NCI-H69 (cell line): ENCODE results near the gene SEC11A.
"Not testable (repeated sequence)": the region's sequence is repeated elsewhere in the genome, so short reads cannot be mapped to it uniquely, and the experiment has no call there.

Experiments
- DNase-seq: peaks from one replicate; lab custom pipeline; 2025; lab: John Stamatoyannopoulos, UW

Gene SEC11A

DNA sequence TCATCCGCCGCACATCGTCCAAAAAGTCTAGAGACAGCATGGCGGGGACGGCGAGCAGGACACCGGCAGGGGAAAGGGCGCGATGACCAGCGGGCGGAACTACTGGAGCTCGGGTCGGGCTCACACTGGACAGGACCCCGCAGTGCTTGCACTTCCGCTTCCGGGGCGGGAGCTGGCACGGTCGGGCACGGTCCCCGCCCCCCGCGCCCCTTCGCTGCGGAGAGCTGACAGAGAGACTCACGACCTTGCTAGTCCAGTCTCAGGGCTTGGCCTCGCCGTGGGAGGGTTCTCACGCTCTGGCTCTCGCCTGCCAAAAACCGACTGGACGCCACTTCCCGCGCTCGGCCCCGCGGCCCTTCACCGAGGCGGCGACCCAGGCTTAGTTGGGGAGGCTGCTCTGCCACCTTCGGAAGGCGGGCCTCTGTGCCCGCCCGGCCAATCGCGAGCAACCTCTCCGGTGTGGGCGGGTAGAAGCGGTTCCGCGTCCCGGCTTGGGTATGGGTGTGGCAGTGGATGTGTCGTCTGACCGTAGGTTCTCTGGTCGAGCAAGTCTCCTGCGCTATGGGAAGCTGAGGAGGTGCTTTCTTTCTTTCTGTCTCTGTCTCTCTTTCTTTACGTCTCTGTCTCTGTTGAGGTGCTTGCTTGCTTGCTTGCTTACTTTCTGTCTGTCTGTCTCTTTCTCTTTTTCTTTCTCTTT, at the start of gene SEC11A:
TSS of gene SEC11A (minus strand) at position 104 of the 697 bp plus-strand sequence. CDS start at position 40, 64 bp downstream.
- DNase-seq = peak; percentile 91

DNA sequence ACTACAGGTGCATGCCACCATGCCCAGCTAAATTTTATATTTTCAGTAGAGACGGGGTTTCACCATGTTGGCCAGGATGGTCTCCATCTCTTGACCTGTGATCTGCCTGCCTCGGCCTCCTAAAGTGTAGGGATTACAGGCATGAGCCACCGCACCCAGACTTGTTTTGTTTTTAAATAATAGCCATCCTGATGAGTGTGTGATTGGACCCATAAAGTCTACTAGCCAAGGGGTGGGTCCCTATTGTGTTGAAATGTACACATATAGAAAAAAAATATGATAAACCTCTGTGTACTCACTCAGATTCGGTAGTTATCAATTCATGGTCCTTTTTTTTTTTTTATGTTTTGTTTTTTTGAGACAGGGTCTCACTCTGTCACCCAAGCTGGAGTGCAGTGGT, 49.7 kb upstream of the SEC11A start:
- no peak for DNase-seq

GRCh38 chr15:84764989-84765388, 49.0 kb upstream of the SEC11A start:
- DNase-seq = no peak

GRCh38 chr15:84764585-84764984, 48.6 kb upstream of the SEC11A start:
- no peak for DNase-seq

DNA sequence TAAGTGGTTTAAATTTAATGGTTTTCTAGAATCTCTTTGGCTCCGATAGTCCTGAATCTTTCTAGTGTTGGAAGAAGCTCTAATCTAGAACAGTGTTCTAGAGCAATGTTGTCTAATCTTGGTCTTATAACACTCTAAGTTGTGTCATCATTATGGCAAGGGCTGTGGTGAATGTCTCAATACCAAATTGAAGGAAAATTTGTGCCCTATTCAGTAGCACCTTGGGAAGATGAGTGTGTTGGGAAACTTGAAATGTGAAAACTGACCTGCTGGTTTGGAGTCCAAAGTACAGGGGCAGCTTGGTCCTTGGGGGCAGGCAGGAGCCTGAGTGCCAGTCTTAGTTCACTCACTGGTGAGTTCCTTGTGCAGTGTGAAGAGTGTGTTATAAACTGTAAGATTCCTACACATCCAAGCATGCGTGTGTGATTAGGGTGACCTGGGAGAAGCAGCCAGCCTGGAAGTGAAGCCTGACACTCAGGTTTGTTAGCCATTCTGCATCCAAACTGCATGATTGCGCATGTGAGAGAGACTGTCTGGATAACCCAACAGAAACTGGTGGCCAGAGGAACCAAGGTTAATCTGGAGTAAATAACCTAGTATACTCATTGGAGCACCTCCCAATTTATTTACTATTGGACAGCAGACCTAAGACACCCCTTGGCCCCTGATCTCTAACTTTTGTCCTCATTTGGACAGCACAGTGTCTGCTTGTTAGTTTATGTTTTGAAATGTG, 47.1 kb upstream of the SEC11A start:
- no peak for DNase-seq

DNA sequence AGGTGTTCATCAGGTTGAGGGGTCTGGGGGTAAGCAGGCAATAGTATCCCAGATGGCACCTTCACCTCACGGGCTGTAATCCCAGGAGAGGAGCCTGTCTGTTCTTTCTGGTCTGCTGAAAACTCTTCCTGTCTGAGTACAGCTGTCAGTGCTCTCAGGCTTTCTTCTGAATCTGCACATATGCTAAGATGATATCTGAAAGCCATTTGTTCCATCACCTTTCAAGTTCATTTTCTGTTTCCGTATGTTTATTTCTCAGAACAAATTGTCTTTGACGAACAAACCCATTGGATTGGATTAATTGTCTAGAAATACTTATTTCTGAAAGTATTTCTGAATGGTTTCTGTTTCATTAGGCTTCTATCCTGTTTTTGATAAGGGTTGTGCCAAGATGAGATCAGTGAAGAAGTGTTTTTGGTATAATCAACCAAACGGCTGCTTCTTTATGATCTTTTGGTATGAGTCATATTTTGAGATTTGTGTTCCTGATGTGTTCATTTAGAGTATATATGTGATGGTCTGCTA, 45.7 kb upstream of the SEC11A start:
- DNase-seq = peak; percentile 5

DNA sequence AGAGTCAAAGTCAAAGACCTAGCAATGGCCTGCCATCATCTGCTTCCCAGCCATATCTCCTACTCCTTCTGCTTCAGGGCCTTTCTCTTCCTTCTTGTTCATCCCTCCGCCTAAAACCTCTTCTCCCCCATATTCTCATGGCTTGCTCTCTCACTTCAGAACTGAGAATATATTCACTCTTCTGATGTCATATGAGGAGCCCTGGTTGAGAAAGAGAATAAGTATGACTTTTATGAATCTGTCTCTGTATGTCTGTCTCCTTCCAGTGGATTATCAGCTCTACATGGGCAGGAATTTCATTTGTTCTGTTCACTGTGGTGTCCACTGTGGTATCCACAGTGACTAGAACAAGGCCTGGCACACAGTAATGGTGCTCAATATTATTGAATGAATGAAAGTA, 44.3 kb upstream of the SEC11A start:
- no peak for DNase-seq

- no peak for DNase-seq
These were observed 43.1 kb upstream of the SEC11A start for GRCh38 chr15:84759018-84759417.

GRCh38 chr15:84755736-84756527, 40.0 kb upstream of the SEC11A start:
- no peak for DNase-seq

DNA sequence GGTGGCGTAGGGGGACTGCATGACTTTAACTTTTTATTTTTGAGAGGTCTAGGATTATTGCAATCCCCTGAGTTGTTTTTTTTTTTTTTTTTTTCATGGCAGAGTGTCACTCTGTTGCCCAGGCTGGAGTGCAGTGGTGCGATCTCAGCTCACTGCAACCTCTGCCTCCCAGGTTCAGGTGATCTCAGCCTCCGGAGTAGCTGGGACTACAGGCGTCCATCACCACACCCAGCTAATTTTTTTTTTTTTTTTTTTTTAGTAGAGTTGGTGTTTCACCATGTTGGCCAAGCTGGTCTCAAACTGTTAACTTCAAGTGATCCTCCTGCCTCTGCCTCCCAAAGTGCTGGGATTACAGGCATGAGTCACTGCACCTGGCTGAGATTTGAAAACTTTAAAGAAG, 39.0 kb upstream of the SEC11A start:
- DNase-seq = not testable (repeated sequence)

GRCh38 chr15:84752700-84753099, 36.8 kb upstream of the SEC11A start:
- no peak for DNase-seq

DNA sequence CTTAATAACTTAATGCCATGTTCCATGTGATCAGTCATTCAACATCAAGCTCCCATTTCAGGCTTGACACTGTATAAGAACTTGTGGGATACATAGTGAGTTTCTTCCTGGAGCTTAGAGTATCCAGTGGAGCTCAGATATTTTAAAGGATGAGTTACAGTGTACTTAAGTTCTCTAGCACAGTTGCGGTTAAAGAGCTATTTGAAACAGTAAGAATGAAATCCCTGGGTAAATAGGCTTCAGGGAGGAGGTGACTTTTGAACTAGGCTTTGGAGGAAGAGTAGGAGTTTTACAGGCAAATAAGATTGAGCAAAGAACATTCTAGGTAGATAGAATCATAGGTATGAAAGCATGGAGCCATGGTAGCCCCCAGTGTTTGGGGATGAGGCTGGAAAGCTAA, 36.3 kb upstream of the SEC11A start:
- DNase-seq = no peak

GRCh38 chr15:84751721-84752120, 35.8 kb upstream of the SEC11A start:
- not testable (repeated sequence) for DNase-seq

GRCh38 chr15:84750583-84751092, 34.7 kb upstream of the SEC11A start:
- no peak for DNase-seq

DNA sequence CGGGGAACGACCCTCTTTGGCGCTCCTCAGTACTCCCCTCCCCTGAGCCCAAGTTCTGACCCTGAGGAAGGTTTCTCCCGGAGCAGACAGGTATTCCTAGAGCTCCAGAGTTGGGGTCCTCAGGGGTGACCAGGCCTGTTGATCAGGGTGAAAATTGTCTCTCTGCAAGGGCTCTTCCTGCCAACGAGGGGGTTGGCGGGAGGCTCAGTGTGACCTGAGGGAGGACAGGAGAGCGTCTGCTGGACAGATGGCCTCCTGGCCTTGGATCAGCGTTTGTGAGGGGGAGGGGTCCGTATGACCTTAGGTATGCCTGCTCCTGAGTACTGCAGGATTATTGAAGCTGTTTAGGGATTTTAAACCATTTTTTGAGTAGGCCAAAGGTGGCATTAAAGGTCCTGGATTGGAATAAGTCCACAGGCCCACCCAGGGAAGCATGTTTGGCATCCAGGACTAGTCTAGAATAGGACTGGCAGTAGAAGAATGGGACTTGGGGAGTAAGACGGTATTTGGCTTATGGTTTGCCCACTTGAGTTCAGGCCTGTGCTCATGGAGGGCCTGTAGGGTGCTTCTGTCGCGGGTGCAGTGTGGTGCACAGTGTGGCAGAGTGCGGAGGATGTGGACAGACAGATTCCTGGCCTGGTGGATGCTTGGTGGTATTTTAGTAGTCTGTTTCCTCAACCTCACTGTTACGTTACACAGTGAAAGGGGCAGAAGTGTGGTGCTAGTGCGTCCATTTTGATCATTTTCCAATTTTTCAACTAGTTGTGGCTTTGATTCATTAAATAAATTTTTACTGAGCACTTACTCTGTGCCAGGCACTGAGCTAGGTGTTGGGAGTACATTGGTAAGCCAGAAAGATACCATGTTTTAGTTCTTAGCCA, 33.4 kb upstream of the SEC11A start:
- no peak for DNase-seq

DNA sequence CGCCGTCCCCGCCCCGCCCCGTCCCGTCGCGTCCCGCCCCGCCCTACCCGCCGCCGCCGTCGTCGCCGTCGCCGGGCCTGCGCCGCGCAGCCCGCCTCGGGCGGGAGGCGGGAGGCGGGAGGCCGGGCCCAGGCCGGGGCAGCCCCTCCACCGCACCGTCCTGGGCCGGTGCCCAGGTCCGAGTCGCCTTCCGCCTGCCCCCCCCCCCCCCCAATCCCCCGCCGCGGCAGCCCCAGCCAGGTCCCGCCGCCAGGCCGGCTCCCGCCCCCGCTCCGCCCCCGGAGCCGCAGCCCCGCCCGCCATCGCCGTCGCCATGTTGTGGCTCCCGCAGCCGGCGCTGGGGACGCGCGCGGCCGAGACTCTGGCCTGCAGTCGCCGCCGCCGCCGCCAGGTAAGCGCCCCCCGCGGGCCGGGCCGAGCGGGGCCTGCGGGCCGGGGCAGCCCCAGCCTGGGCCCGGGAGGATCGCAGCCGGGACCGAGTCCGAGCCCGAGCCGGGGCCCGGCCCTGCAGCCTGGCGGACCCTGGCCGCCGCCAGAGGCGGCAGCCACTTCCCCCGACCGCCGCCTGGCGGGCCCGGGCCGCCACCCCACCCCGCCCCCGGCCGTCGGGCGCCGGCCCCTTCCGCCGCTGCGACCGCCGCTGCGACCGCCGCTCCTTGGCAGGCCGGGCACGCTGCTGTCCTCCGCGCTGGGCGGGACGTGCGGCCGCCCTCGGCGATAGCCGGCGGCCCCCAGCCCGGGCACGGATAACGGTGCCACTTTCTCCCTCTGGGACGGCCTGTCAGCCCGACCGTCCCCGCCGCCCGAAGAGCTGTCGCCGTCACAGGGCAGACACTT, 32.6 kb upstream of the SEC11A start, which contains the start of gene ZNF592:
TSS of gene ZNF592 (plus strand) at position 319 of the 837 bp plus-strand sequence. CDS start 34,084 bp downstream, outside the sequence.
- peak; percentile 71 for DNase-seq

GRCh38 chr15:84747416-84748273, 31.7 kb upstream of the SEC11A start:
- DNase-seq = peak; percentile 66

DNA sequence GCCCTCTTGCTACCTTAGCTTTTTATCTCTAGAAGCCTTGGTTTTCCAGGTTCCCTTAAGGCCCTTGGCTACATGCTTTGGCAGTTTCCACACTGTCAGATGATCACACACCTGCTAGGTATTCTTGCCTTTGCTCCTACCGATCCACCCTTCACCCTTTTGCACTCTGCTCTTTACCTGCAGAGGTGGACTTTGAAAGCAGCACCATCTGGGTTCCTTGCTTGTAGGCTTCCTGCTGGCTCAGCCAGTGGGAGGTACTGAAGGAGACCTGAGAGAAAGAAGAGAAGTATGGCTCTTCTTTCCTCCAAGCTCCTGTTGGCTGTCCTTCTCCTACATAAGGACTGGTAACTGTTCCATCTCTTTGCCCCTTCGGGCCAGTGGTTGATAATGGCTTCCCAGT, 25.2 kb upstream of the SEC11A start:
- DNase-seq = peak; percentile 7

DNA sequence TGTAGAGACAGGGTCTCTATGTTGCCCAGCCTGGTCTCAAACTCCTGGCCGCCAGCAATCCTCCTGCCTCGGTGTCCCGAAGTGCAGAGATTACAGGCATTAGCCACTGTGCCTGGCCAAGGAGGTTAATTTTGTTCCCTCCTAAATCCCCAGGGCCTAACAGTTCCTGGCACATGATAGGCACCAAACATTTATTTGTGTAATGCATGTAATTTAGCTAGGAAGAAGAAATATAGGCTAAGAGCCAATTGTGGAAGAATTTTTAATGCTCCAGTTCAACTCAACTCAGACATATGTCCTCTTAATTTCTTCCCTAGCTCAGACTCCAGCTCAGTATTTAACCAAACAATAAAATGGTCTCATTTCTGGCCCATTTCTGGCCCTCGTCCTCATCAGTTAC, 24.8 kb upstream of the SEC11A start:
- DNase-seq = no peak
